Body of pancreas (tissue), 4 donors: ENCODE data around the gene RP2.

ENCODE experiments used
- POLR2A ChIP-seq, 3 donors: fragments of 450-650 bp; IDR thresholded peaks; one replicate each; pipeline ENCODE4 v1.6.1; 2016; ENCODE audit warnings: antibody characterized with exemption in 3 of 3, mild to moderate bottlenecking in 2 of 3
- TF ChIP-seq, protein P1 (sequence below), 7 experiments: fragments of 450-650 bp in 4 of 7; fragments of 200-600 bp in 3 of 7; sonication (generic) in 3 of 7; IDR thresholded peaks; one replicate each; pipeline ENCODE4 v1.5.1; 2016 to 2019; ENCODE audit warnings: antibody characterized with exemption in 7 of 7

DNA sequence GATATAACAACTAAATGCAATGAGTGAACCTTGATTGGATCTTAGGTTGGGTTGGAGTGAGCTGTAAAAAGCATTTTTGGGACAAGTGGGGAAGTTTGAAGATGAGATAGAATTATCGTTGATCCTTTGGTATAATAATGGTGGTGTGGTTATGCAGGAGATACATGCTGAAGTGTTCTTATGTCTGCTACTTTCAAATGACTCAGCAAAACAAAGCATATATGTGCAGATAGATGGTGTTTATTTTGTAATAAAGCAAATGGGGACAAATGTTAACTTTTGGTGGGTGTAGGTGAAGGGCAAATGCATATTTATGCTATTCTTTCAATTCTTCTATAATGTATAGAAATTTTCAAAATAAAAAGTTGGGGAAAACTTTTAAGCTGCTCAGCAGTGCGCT is 26.2 kb downstream of the RP2 start:
- TF ChIP-seq, protein P1, sequence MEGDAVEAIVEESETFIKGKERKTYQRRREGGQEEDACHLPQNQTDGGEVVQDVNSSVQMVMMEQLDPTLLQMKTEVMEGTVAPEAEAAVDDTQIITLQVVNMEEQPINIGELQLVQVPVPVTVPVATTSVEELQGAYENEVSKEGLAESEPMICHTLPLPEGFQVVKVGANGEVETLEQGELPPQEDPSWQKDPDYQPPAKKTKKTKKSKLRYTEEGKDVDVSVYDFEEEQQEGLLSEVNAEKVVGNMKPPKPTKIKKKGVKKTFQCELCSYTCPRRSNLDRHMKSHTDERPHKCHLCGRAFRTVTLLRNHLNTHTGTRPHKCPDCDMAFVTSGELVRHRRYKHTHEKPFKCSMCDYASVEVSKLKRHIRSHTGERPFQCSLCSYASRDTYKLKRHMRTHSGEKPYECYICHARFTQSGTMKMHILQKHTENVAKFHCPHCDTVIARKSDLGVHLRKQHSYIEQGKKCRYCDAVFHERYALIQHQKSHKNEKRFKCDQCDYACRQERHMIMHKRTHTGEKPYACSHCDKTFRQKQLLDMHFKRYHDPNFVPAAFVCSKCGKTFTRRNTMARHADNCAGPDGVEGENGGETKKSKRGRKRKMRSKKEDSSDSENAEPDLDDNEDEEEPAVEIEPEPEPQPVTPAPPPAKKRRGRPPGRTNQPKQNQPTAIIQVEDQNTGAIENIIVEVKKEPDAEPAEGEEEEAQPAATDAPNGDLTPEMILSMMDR (IDR thresholded peaks at IDR 0.05) = no peak
- no peak for TF ChIP-seq POLR2A (IDR thresholded peaks at IDR 0.05)
